ENCODE measurements around the gene ZKSCAN1.
A peak's percentile ranks its signal among the peaks of the same experiment; 100 is the strongest.

The ZKSCAN1 gene

GRCh38 chr7:100077205-100077604, 61.8 kb downstream of the ZKSCAN1 start:
- peaks cover 5% of the 10 kb centered on the region; the same call in 1 of the 2 replicates for H3K9me3 ChIP-seq

DNA sequence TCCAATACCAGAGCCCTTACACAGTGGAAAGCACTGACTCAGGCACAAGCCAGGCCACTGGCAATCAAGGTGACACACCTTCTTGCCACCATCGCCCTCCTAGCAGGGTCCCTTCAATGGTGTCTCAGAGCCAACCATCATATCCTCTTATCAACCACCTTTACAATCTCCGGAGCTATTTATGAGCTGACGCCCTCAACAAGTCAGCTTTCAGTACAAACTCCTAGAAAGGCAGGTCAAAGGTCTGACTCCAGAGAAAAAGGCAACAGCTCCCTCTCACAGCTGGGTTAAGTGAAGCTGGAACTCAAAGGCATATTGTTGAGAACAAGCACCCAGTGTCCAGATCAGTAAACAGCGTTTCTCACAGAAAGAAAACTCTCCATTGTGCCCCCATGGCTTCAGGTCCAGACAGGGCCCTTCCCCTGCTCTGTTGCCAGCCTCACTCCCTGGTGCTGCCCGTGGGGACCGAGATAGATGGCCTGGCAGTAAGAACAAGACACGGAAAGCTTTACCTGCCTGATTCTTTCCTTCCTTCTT, 63.7 kb downstream of the ZKSCAN1 start:
- Histone ChIP-seq H3K9me3 (no peaks in the 10 kb centered on the region), H3K4me1 (no peaks in the 10 kb centered on the region), H3K4me3 (ENCODE audit: low read depth, low read length) (no peak overlapping the region), H3K36me3 (peaks cover 67% of the 10 kb centered on the region), H3K27me3 (no peaks in the 10 kb centered on the region)
- DNase-seq: no peak
- TF ChIP-seq, protein P1, sequence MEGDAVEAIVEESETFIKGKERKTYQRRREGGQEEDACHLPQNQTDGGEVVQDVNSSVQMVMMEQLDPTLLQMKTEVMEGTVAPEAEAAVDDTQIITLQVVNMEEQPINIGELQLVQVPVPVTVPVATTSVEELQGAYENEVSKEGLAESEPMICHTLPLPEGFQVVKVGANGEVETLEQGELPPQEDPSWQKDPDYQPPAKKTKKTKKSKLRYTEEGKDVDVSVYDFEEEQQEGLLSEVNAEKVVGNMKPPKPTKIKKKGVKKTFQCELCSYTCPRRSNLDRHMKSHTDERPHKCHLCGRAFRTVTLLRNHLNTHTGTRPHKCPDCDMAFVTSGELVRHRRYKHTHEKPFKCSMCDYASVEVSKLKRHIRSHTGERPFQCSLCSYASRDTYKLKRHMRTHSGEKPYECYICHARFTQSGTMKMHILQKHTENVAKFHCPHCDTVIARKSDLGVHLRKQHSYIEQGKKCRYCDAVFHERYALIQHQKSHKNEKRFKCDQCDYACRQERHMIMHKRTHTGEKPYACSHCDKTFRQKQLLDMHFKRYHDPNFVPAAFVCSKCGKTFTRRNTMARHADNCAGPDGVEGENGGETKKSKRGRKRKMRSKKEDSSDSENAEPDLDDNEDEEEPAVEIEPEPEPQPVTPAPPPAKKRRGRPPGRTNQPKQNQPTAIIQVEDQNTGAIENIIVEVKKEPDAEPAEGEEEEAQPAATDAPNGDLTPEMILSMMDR (IDR thresholded peaks at IDR 0.05; ENCODE audit: low read depth, low read length): no peak

More at GRCh38 chr7:100077205-100077604, 61.8 kb downstream of the ZKSCAN1 start:
- no peak for DNase-seq
- Histone ChIP-seq H3K4me1 (no peaks in the 10 kb centered on the region), H3K36me3 (peaks cover 86% of the 10 kb centered on the region), H3K27me3 (no peaks in the 10 kb centered on the region), H3K4me3 (ENCODE audit: low read depth, low read length) (no peak overlapping the region)
- TF ChIP-seq, protein P1 (IDR thresholded peaks at IDR 0.05; ENCODE audit: low read depth, low read length): no peak

GRCh38 chr7:100080907-100081534, 65.6 kb downstream of the ZKSCAN1 start:
- Histone ChIP-seq H3K4me3 (ENCODE audit: low read depth, low read length) (peak overlapping the region; percentile 94), H3K27me3 (no peaks in the 10 kb centered on the region), H3K9me3 (no peaks in the 10 kb centered on the region), H3K4me1 (no peaks in the 10 kb centered on the region), H3K36me3 (peaks cover 48% of the 10 kb centered on the region)
- TF ChIP-seq, protein P1 (IDR thresholded peaks at IDR 0.05; ENCODE audit: low read depth, low read length): no peak
- no peak for DNase-seq

DNA sequence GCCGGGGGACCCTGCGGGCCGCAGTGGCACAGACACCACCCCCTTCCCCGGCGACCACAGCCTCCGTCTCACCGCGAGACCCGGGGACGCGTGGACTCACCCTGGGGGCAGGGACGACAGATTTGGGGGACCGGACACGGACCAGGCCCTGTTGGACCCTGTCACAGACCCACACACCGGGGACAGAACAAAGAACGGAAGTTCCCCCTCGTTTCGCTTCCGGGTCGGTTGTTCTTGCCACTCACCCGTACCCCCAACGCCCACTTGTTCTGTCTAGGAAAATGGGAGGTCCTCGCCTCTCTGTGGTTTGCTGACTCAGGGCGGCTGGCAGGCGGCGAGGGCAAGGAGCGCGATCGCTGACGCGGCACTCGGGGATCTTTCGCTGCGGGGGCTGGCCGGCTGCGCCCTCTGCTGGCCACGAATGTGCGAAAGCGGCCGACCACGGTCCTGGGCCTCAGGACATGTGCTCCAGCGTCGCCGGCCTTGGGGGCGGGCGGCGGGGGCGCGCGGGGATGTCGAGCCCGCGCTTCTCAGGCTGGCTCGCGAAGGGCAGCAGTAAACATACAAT, 66.2 kb downstream of the ZKSCAN1 start, which contains the start of gene ZNF3:
ZNF3 (minus strand) TSS at position 189 of the 568 bp plus-strand sequence. CDS start 4,366 bp downstream, outside the sequence.
- Histone ChIP-seq H3K4me1 (no peaks in the 10 kb centered on the region), H3K4me3 (ENCODE audit: low read depth, low read length) (peak within 1 kb of the TSS; percentile 94), H3K27me3 (no peaks in the 10 kb centered on the region), H3K9me3 (no peaks in the 10 kb centered on the region), H3K36me3 (peaks cover 42% of the 10 kb centered on the region)
- peak; percentile 98 for DNase-seq
- TF ChIP-seq, protein P1 (IDR thresholded peaks at IDR 0.05; ENCODE audit: low read depth, low read length): peak; percentile 80

GRCh38 chr7:100082978-100083377, 67.6 kb downstream of the ZKSCAN1 start:
- no peaks in the 10 kb centered on the region for H3K9me3 ChIP-seq
- H3K4me3 ChIP-seq (ENCODE audit: low read depth, low read length): no peak overlapping the region
- no peaks in the 10 kb centered on the region for H3K27me3 ChIP-seq
- 0 out of 2 replicates have a peak, but pooled peaks cover 2% of the 10 kb centered on the region for H3K4me1 ChIP-seq
- TF ChIP-seq, protein P1 (IDR thresholded peaks at IDR 0.05; ENCODE audit: low read depth, low read length): no peak
- no peak for DNase-seq
- peaks cover 29% of the 10 kb centered on the region for H3K36me3 ChIP-seq

GRCh38 chr7:100085515-100085914, 70.1 kb downstream of the ZKSCAN1 start:
- Histone ChIP-seq H3K27me3 (no peaks in the 10 kb centered on the region), H3K4me1 (0 out of 2 replicates have a peak, but pooled peaks cover 2% of the 10 kb centered on the region), H3K9me3 (no peaks in the 10 kb centered on the region), H3K36me3 (peaks cover 9% of the 10 kb centered on the region), H3K4me3 (ENCODE audit: low read depth, low read length) (no peak overlapping the region)
- TF ChIP-seq, protein P1 (IDR thresholded peaks at IDR 0.05; ENCODE audit: low read depth, low read length): no peak
- no peak for DNase-seq

Measured in BE2C (cell line).